Keratinocyte (primary cell): Measurements from ENCODE around the gene PLPP4. TPM values are rescaled to one million over a fixed set of nuclear protein-coding genes. Genes with fewer than 3 reads are reported as not detected.
A peak's percentile ranks its signal among the peaks of the same experiment; 100 is the strongest.

ENCODE experiments used
- DNase-seq: peaks from one replicate; pipeline ENCODE4 v3.0.0-alpha.2; 2011; ENCODE audit warnings: low read depth, missing footprints, low spot score
- FAIRE-seq: peaks from 2 replicates; lab custom pipeline; 2011; peaks lifted over from hg19 to GRCh38; lab: Jason Lieb, UNC
- H2AFZ ChIP-seq: 2 replicates; pipeline ENCODE4 v1.6.0; 2012; ENCODE audit warnings: low read length, control low read depth, inconsistent platforms; ENCODE audit not compliant: control insufficient read depth
- H3K27ac ChIP-seq: 2 replicates; pipeline ENCODE4 v1.5.1; 2011; ENCODE audit warnings: low read length; ENCODE audit not compliant: control insufficient read depth, insufficient read depth
- H3K27me3 ChIP-seq: 3 replicates; pipeline ENCODE4 v1.6.0; 2011; ENCODE audit warnings: low read length; ENCODE audit not compliant: control insufficient read depth, insufficient read depth; ENCODE audit errors: extremely low read depth
- H3K36me3 ChIP-seq, 2 experiments: 2 replicates in 1 of 2; 3 replicates in 1 of 2; pipeline ENCODE4 v1.5.1; 2011; ENCODE audit warnings: low read length in 2 of 2, mild to moderate bottlenecking in 1 of 2; ENCODE audit not compliant: control insufficient read depth in 2 of 2, insufficient read depth in 2 of 2; ENCODE audit errors: extremely low read depth in 1 of 2
- H3K4me1 ChIP-seq: 3 replicates; pipeline ENCODE4 v1.5.1; 2011; ENCODE audit warnings: low read length; ENCODE audit not compliant: control insufficient read depth, insufficient read depth; ENCODE audit errors: extremely low read depth
- H3K4me2 ChIP-seq: 3 replicates; pipeline ENCODE4 v1.6.0; 2011; ENCODE audit warnings: low read depth, low read length; ENCODE audit not compliant: control insufficient read depth, insufficient read depth; ENCODE audit errors: extremely low read depth
- H3K4me3 ChIP-seq, 3 experiments: fragments of 200-600 bp in 1 of 3; sonication (generic) in 1 of 3; 2 replicates in 2 of 3; 3 replicates in 1 of 3; pipeline ENCODE4 v1.5.1; 2011 to 2016; ENCODE audit warnings: low read length in 3 of 3, mild to moderate bottlenecking in 3 of 3, control low read depth in 2 of 3, inconsistent platforms in 1 of 3, low read depth in 1 of 3, mixed read lengths in 1 of 3, mixed run types in 1 of 3, moderate library complexity in 1 of 3; ENCODE audit not compliant: control insufficient read depth in 2 of 3, insufficient read depth in 2 of 3; ENCODE audit errors: extremely low read depth in 1 of 3
- H3K79me2 ChIP-seq: 2 replicates; pipeline ENCODE4 v1.6.0; 2012; ENCODE audit warnings: low read length; ENCODE audit not compliant: control insufficient read depth, insufficient read depth
- H3K9ac ChIP-seq: 3 replicates; pipeline ENCODE4 v1.6.0; 2011; ENCODE audit warnings: low read length; ENCODE audit not compliant: control insufficient read depth, insufficient read depth; ENCODE audit errors: extremely low read depth
- H3K9me1 ChIP-seq: 3 replicates; pipeline ENCODE4 v1.6.0; 2011; ENCODE audit warnings: low read length; ENCODE audit not compliant: control insufficient read depth, insufficient read depth; ENCODE audit errors: extremely low read depth
- H3K9me3 ChIP-seq: 2 replicates; pipeline ENCODE4 v1.5.1; 2012; ENCODE audit warnings: low read depth, low read length; ENCODE audit not compliant: control insufficient read depth
- H4K20me1 ChIP-seq: 3 replicates; pipeline ENCODE4 v1.6.0; 2011; ENCODE audit warnings: low read length; ENCODE audit not compliant: control insufficient read depth, insufficient read depth; ENCODE audit errors: extremely low read depth
- EZH2 ChIP-seq: IDR thresholded peaks from one replicate; pipeline ENCODE4 v1.6.1; 2012; ENCODE audit warnings: inconsistent platforms, mild to moderate bottlenecking, low read length, moderate library complexity
- dilution Hi-C: fragments of 300-500 bp; cut with MboI; formaldehyde crosslinking; loops from one replicate; pipeline ENCODE4 v1.7.0; 2020; ENCODE audit warnings: low sequenced_read_pairs; ENCODE audit not compliant: extremely low pct_ligation_motif_present
- polyA plus RNA-seq, 5 experiments: library from polyadenylated mRNA; depleted of rRNA in 3 of 5; stranded (reverse) in 3 of 5; stranded (forward) in 1 of 5; unstranded in 1 of 5; fragments of >200 nt; gene quantifications; 1 replicate in 1 of 5; 2 replicates in 3 of 5; 3 replicates in 1 of 5; pipeline versions ENCODE4 v1.2.1 to v1.2.3, GENCODE V29; 2011 to 2012; ENCODE audit warnings: missing spikeins in 2 of 5, low read depth in 1 of 5, low replicate concordance in 1 of 5
- TF ChIP-seq, protein P1 (sequence below), 3 experiments: IDR thresholded peaks in 1 of 3; conservative IDR thresholded peaks in 1 of 3; optimal IDR thresholded peaks in 1 of 3; 2 replicates in 2 of 3; 3 replicates in 1 of 3; pipeline versions ENCODE3 to v1.5.1; 2011; ENCODE audit warnings: low read length in 3 of 3, mild to moderate bottlenecking in 3 of 3, moderate library complexity in 2 of 3, control low read depth in 1 of 3, inconsistent platforms in 1 of 3; ENCODE audit not compliant: insufficient read depth in 2 of 3; ENCODE audit errors: extremely low read depth in 1 of 3

The PLPP4 gene
- polyA plus RNA-seq, 1 donor (not counting 4 experiments of a cell fraction or from before 2014, with no cell fraction given) = 0.76 TPM

DNA sequence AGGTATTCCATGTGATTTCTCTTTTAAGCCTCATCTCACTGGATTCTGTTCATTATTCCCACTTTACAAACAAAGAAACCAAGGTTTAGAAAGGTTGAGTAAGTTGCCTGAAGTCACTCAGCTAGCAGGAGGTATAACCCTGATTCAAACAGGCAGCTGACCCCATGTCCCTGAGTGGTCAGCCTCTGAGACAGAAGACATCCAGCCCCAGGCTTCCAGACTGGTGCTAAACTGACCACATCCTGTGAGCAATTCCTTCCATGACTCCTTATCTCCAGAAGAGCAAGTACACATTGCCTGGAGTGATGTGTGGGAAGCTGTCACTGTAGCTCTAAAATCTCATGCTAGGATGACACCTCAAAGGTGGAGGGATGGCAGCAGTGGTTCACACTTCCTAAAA lies 3.7 kb downstream of the PLPP4 start:
- H3K9me3 ChIP-seq = no peaks in the 10 kb centered on the region
- H3K4me3 ChIP-seq = no peak overlapping the region
- H4K20me1 ChIP-seq = no peaks in the 10 kb centered on the region
- peaks cover 36% of the 10 kb centered on the region for H3K27me3 ChIP-seq
- H3K9me1 ChIP-seq = no peaks in the 10 kb centered on the region
- H3K36me3 ChIP-seq = no peaks in the 10 kb centered on the region
- no peak overlapping the region for H3K27ac ChIP-seq
- no peak for FAIRE-seq
- peaks cover 4% of the 10 kb centered on the region for H3K4me1 ChIP-seq
- H3K4me2 ChIP-seq = no peak overlapping the region
- H3K9ac ChIP-seq = no peak overlapping the region
- no peak overlapping the region for H2AFZ ChIP-seq
- TF ChIP-seq, protein P1, sequence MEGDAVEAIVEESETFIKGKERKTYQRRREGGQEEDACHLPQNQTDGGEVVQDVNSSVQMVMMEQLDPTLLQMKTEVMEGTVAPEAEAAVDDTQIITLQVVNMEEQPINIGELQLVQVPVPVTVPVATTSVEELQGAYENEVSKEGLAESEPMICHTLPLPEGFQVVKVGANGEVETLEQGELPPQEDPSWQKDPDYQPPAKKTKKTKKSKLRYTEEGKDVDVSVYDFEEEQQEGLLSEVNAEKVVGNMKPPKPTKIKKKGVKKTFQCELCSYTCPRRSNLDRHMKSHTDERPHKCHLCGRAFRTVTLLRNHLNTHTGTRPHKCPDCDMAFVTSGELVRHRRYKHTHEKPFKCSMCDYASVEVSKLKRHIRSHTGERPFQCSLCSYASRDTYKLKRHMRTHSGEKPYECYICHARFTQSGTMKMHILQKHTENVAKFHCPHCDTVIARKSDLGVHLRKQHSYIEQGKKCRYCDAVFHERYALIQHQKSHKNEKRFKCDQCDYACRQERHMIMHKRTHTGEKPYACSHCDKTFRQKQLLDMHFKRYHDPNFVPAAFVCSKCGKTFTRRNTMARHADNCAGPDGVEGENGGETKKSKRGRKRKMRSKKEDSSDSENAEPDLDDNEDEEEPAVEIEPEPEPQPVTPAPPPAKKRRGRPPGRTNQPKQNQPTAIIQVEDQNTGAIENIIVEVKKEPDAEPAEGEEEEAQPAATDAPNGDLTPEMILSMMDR (optimal IDR thresholded peaks at IDR 0.05 in 1 of 3, IDR thresholded peaks at IDR 0.05 in 1 of 3, conservative IDR thresholded peaks at IDR 0.05 in 1 of 3; ENCODE audit: extremely low read depth in 1 of 3, insufficient read depth in 2 of 3, low read length in 3 of 3) = no peak
- TF ChIP-seq EZH2 = no peak
- dilution Hi-C loops = no loop called here
- no peaks in the 10 kb centered on the region for H3K79me2 ChIP-seq
- DNase-seq = peak; percentile 23

DNA sequence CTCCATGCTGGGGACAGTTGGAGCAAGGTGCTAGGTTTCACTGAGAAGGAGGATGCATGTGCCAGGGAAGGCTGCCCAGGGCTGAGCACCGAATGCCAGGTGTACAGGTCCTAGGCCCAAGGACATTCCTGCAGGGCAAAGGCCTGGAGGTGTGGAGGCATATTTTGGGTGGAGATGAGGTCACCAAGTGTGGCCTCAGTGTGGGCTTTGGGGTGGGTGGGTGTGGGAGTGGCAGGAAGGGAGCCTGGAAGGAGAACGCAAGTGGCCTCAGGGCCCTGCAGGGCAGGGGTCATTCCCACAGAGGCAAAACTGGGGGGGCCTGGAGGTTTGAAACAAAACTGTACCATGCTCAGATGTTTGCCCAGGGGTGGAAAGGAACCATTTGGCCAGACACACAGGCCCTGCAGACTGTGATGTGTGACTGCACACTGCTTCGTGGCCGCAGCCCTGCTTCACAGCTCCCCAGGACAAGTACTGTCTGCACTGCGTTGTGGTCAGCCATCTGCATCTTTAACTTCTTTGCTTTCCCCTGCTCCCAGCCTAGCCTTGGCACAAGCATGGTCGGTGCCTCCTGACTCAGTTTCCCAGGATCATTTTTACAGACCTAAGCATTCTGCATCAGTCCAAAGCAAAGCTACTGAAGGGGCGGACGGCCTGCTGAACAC lies 5.1 kb downstream of the PLPP4 start:
- H3K36me3 ChIP-seq = no peaks in the 10 kb centered on the region
- H3K79me2 ChIP-seq = no peaks in the 10 kb centered on the region
- H3K4me3 ChIP-seq = no peak overlapping the region
- H3K9ac ChIP-seq = no peak overlapping the region
- H3K4me1 ChIP-seq = peaks cover 4% of the 10 kb centered on the region
- TF ChIP-seq EZH2 = no peak
- TF ChIP-seq, protein P1 (optimal IDR thresholded peaks at IDR 0.05 in 1 of 3, IDR thresholded peaks at IDR 0.05 in 1 of 3, conservative IDR thresholded peaks at IDR 0.05 in 1 of 3; ENCODE audit: extremely low read depth in 1 of 3, insufficient read depth in 2 of 3, low read length in 3 of 3) = no peak
- FAIRE-seq (no peak), DNase-seq (no peak)
- no peaks in the 10 kb centered on the region for H3K9me1 ChIP-seq
- H2AFZ ChIP-seq = no peak overlapping the region
- H3K27me3 ChIP-seq = peaks cover 25% of the 10 kb centered on the region
- no peaks in the 10 kb centered on the region for H3K9me3 ChIP-seq
- no peak overlapping the region for H3K4me2 ChIP-seq
- H4K20me1 ChIP-seq = no peaks in the 10 kb centered on the region
- dilution Hi-C loops = no loop called here
- H3K27ac ChIP-seq = no peak overlapping the region
